Effector memory CD4-positive, alpha-beta T cell (primary cell): ENCODE results near the gene HMX3.

Source experiments
- DNase-seq, 3 donors: peaks; one replicate each; pipeline ENCODE4 v3.0.0-alpha.2; 2020
- H3K27ac ChIP-seq: 2 replicates; pipeline ENCODE4 v1.7.0; 2013; ENCODE audit warnings: mild to moderate bottlenecking, low read length, moderate library complexity; ENCODE audit not compliant: insufficient read depth, poor library complexity, severe bottlenecking
- H3K27me3 ChIP-seq: replicated peaks from 2 replicates; pipeline ENCODE4 v1.7.0; 2013; ENCODE audit warnings: mild to moderate bottlenecking, low read length; ENCODE audit not compliant: insufficient read depth, control insufficient read depth, poor library complexity, severe bottlenecking
- H3K36me3 ChIP-seq: 2 replicates; pipeline ENCODE4 v1.7.0; 2013; ENCODE audit warnings: mild to moderate bottlenecking, low read length, moderate library complexity; ENCODE audit not compliant: control insufficient read depth, insufficient read depth
- H3K4me1 ChIP-seq: 2 replicates; pipeline ENCODE4 v1.7.0; 2013; ENCODE audit warnings: low read length, mild to moderate bottlenecking; ENCODE audit not compliant: control insufficient read depth, insufficient read depth, poor library complexity, severe bottlenecking
- H3K4me3 ChIP-seq: 2 replicates; pipeline ENCODE4 v1.7.0; 2013; ENCODE audit warnings: low read length, low read depth, mild to moderate bottlenecking; ENCODE audit not compliant: insufficient read depth, poor library complexity, severe bottlenecking
- H3K9me3 ChIP-seq: 2 replicates; pipeline ENCODE4 v1.7.0; 2013; ENCODE audit warnings: mild to moderate bottlenecking, low read length, moderate library complexity; ENCODE audit not compliant: control insufficient read depth

The HMX3 gene

GRCh38 chr10:123101872-123102271 lies 33.9 kb upstream of the HMX3 start:
- DNase-seq: no peak
- Histone ChIP-seq H3K4me1 (no peaks in the 10 kb centered on the region), H3K27me3 (no peaks in the 10 kb centered on the region), H3K9me3 (no peaks in the 10 kb centered on the region), H3K4me3 (no peak overlapping the region), H3K27ac (no peak overlapping the region), H3K36me3 (no peaks in the 10 kb centered on the region)

- Histone ChIP-seq H3K9me3 (no peaks in the 10 kb centered on the region), H3K27me3 (no peaks in the 10 kb centered on the region), H3K4me1 (no peaks in the 10 kb centered on the region), H3K27ac (no peak overlapping the region), H3K4me3 (no peak overlapping the region), H3K36me3 (no peaks in the 10 kb centered on the region)
- DNase-seq: no peak
Observed at GRCh38 chr10:123102673-123103072, 33.1 kb upstream of the HMX3 start.

DNA sequence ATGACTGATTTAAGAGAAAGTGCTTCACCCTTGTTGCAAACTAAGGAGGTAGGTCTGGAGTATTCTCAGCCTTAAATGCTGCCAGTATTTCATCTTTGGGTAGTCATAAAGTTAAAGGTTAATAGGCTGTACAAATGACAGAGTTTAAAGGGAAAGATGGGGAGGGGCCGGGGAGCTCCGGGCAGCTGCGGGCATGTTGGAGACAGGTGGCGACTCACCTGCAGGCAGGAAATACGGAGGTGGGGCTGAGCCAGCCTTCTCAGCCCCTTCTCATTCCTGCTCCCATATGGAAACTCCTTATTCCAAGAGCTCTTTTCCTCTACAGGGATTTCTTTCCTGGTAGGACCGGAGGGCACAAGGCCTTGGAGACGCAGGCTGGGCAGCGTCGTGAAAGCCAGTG lies 31.8 kb upstream of the HMX3 start:
- H3K4me3 ChIP-seq: no peak overlapping the region
- no peaks in the 10 kb centered on the region for H3K4me1 ChIP-seq
- no peaks in the 10 kb centered on the region for H3K27me3 ChIP-seq
- no peaks in the 10 kb centered on the region for H3K9me3 ChIP-seq
- DNase-seq: no peak
- H3K27ac ChIP-seq: no peak overlapping the region
- no peaks in the 10 kb centered on the region for H3K36me3 ChIP-seq

DNA sequence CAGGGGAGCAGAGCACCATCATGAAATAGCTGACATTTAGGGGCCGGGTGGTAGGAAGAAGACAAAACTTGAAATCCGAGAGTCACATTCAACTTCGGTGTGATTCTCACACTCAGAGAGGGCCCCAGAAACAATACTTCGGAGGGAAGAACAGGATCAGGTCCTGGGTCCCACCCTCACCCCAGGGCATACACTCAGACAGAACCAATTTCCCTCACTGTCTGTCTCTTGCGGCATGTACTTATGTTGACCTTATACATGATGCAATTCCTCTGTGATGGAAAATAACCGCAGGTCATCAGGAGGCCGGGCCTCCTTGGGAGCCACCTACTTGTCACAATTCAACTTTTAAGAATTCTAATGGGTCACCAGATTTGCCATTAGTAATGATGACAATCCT lies 26.3 kb upstream of the HMX3 start:
- Histone ChIP-seq H3K27ac (no peak overlapping the region), H3K4me1 (no peaks in the 10 kb centered on the region), H3K36me3 (no peaks in the 10 kb centered on the region), H3K27me3 (no peaks in the 10 kb centered on the region), H3K9me3 (no peaks in the 10 kb centered on the region), H3K4me3 (no peak overlapping the region)
- no peak for DNase-seq

- H3K9me3 ChIP-seq: no peaks in the 10 kb centered on the region
- H3K36me3 ChIP-seq: no peaks in the 10 kb centered on the region
- no peak for DNase-seq
- peaks cover 3% of the 10 kb centered on the region for H3K27me3 ChIP-seq
- H3K4me3 ChIP-seq: no peak overlapping the region
- H3K27ac ChIP-seq: no peak overlapping the region
- no peaks in the 10 kb centered on the region for H3K4me1 ChIP-seq
Observed at GRCh38 chr10:123117644-123118417, 17.9 kb upstream of the HMX3 start.

DNA sequence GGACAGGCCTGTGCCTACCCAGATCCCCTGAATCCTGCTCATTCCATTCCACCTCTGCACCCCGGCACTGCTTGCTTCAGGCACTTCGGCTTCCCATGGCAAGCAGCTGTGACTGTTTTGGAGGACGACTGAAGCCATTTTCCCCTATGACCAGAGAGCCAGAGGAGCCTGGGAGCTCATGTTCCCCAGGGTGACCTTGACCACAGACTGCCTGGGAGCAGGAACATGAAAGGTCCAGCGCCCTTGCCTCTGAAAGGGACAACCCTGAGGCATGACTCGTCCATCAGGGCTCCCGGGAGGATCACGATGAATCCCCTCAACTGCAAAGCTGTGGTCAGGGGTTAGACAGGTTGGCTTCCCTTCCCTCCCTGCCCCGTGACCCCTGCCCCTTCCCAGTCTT lies 16.7 kb upstream of the HMX3 start:
- peaks cover 3% of the 10 kb centered on the region for H3K27me3 ChIP-seq
- H3K36me3 ChIP-seq: no peaks in the 10 kb centered on the region
- H3K4me1 ChIP-seq: no peaks in the 10 kb centered on the region
- no peak overlapping the region for H3K27ac ChIP-seq
- no peak overlapping the region for H3K4me3 ChIP-seq
- DNase-seq: no peak
- H3K9me3 ChIP-seq: no peaks in the 10 kb centered on the region

DNA sequence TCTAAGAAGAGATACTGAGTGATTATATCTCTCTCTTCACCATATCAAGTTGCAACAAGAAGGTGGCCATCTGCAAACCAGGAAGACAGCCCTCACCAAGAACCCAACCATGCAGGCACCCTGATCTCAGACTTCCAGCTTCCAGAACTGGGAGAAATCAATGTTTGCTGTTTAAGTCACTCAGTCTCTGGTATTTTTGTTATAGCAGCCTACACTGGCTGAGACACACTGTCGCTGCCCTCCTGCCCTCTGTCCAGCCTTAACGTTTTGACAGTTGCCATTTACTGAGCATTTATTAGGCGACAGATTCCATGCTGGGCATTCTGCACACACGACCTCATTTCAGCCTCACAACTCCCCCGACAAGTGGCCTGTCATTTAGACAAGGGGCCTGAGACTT lies 9.5 kb upstream of the HMX3 start:
- no peaks in the 10 kb centered on the region for H3K9me3 ChIP-seq
- no peak for DNase-seq
- no peak overlapping the region for H3K27ac ChIP-seq
- peaks cover 9% of the 10 kb centered on the region for H3K27me3 ChIP-seq
- no peaks in the 10 kb centered on the region for H3K4me1 ChIP-seq
- no peak overlapping the region for H3K4me3 ChIP-seq
- H3K36me3 ChIP-seq: no peaks in the 10 kb centered on the region

DNA sequence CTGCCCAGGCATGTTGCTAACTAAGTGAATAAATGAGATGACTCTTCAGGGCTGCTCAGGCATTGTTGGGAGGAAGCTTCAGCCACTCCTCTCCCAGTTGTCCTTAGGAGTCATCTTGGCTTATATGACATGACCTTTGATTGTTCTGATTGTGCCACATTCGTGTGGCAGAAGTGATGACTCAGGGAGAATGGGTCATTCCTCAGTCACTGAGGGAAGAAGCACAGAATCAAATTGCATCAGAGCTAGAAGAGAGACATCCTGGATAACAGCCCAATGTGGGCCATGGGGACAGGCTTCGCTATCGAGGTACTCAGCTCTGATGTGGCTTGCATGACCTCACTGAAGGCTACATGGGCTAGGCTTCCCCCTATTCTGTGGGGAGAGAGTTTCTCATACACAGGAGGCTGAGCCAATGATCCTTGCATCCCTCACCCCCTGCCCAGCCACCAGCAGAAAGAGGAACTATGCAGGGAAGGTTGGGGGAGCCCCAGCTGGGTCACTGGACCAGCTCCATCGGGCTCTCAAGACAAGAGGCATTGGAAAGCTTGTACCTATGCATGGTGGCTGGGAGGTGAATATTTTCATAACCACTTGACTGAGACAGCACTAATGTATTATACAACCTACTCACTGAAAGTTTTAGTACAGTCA lies 6.0 kb upstream of the HMX3 start:
- H3K4me1 ChIP-seq: peaks cover 21% of the 10 kb centered on the region
- no peaks in the 10 kb centered on the region for H3K9me3 ChIP-seq
- H3K36me3 ChIP-seq: no peaks in the 10 kb centered on the region
- H3K27me3 ChIP-seq: peaks cover 39% of the 10 kb centered on the region
- no peak for DNase-seq
- no peak overlapping the region for H3K27ac ChIP-seq
- no peak overlapping the region for H3K4me3 ChIP-seq

GRCh38 chr10:123132576-123133477 lies 2.9 kb upstream of the HMX3 start:
- peaks cover 48% of the 10 kb centered on the region for H3K4me1 ChIP-seq
- peak overlapping the region; percentile 33 for H3K4me3 ChIP-seq
- peaks cover 70% of the 10 kb centered on the region for H3K27me3 ChIP-seq

More at GRCh38 chr10:123132576-123133477, 2.9 kb upstream of the HMX3 start:
- Histone ChIP-seq H3K9me3 (no peaks in the 10 kb centered on the region), H3K27ac (no peak overlapping the region), H3K36me3 (no peaks in the 10 kb centered on the region)
- peak; percentile 64 to 77 (median 69) for DNase-seq
